GM10248 (cell line): ENCODE data around the gene FBRS.

Source experiments
- CTCF ChIA-PET: fragments of 300-600 bp; sonication (Branson Sonifier 250); formaldehyde crosslinking; extraction: SDS; loops from one replicate; lab custom pipeline; 2021; ENCODE audit warnings: antibody characterized with exemption; lab: Yijun Ruan, JAX
- POLR2A ChIA-PET: fragments of 350-650 bp; sonication (Branson Sonifier 250); formaldehyde crosslinking; extraction: SDS; loops from one replicate; lab custom pipeline; 2020; ENCODE audit warnings: antibody characterized with exemption; lab: Yijun Ruan, JAX
- DNase-seq: peaks from one replicate; pipeline ENCODE4 v3.0.0; 2012; ENCODE audit errors: extremely low spot score
- CTCF ChIP-seq: IDR thresholded peaks from 2 replicates; pipeline ENCODE4 v1.5.1; 2012; ENCODE audit warnings: mild to moderate bottlenecking, low read depth; ENCODE audit errors: extremely low read depth, missing control alignments, control extremely low read depth

The FBRS gene

GRCh38 chr16:30657866-30658730 lies at the start of gene FBRS:
Gene FBRS (plus strand): TSS chr16:30658431. CDS start chr16:30659519, 1,088 bp downstream.
- TF ChIP-seq CTCF = peak; percentile 89
- ChIA-PET CTCF (interaction anchor here (0.7 to 4.3 kb wide), 15 partner anchors 8 to 567 kb away, joined by 3 to 64 read pairs (median 4); partner anchors contain the start of gene TBX6), POLR2A (interaction anchor here (0.7 to 2.0 kb wide), 7 partner anchors 8 to 229 kb away, joined by 3 to 7 read pairs (median 3); partner anchors contain the start of genes DCTPP1, PRR14 and ZNF764)
- DNase-seq = peak; percentile 96

GRCh38 chr16:30609002-30609925 lies 49.0 kb upstream of the FBRS start:
- CTCF ChIA-PET = interaction anchor here (1.0 to 10.2 kb wide), 11 partner anchors 9 to 200 kb away, joined by 3 to 128 read pairs (median 4); partner anchors contain the start of gene DCTPP1
- POLR2A ChIA-PET = interaction anchor here (1.2 kb wide), 1 partner anchor 179 kb away, joined by 5 read pairs; the partner anchor contains the start of gene DCTPP1
- TF ChIP-seq CTCF = no peak
- DNase-seq = peak; percentile 56

- ChIA-PET CTCF (interaction anchor here (0.9 to 10.2 kb wide), 6 partner anchors 13 to 241 kb away, joined by 3 to 128 read pairs (median 5); partner anchors contain the start of gene DCTPP1), POLR2A (interaction anchor here (0.5 to 1.2 kb wide), 2 partner anchors 58 to 180 kb away, joined by 5 read pairs; partner anchors contain the start of gene DCTPP1)
- DNase-seq = peak; percentile 97
- no peak for TF ChIP-seq CTCF
These were observed 48.0 kb upstream of the FBRS start, which contains the start of gene ZNF689 for GRCh38 chr16:30609926-30610839. Gene ZNF689 (minus strand): TSS chr16:30610389. CDS start chr16:30610041, 348 bp downstream.

GRCh38 chr16:30615358-30616091 lies 42.7 kb upstream of the FBRS start:
- ChIA-PET CTCF (interaction anchor here (0.6 to 10.2 kb wide), 41 partner anchors 9 to 440 kb away, joined by 3 to 128 read pairs (median 4); partner anchors contain the start of genes DCTPP1, FBRS, PRR14 and SEPHS2), POLR2A (interaction anchor here (0.5 to 0.6 kb wide), 2 partner anchors 111 to 184 kb away, joined by 4 read pairs; no protein-coding TSS in a partner anchor)
- peak; percentile 74 for TF ChIP-seq CTCF
- DNase-seq = peak; percentile 50

- TF ChIP-seq CTCF = no peak
- DNase-seq = no peak
- ChIA-PET CTCF (interaction anchor here (1.0 to 3.6 kb wide), 7 partner anchors 10 to 189 kb away, joined by 3 to 36 read pairs (median 4); partner anchors contain the start of gene DCTPP1), POLR2A (no interaction called here)
These were observed 39.0 kb upstream of the FBRS start for GRCh38 chr16:30619202-30619601.
